Fibroblast of the aortic adventitia (primary cell): ENCODE data around the gene GPR82. TPM values are rescaled to one million over a fixed set of nuclear protein-coding genes. Genes with fewer than 3 reads are reported as not detected.
A peak's percentile ranks its signal among the peaks of the same experiment; 100 is the strongest.
"Not testable (repeated sequence)": the region's sequence is repeated elsewhere in the genome, so short reads cannot be mapped to it uniquely, and the experiment has no call there.

Experiments
- DNase-seq: peaks from one replicate; pipeline ENCODE4 v3.0.0-alpha.2; 2010; ENCODE audit warnings: low read depth
- H3K4me3 ChIP-seq: 2 replicates; pipeline ENCODE4 v1.5.1; 2011; ENCODE audit warnings: low read depth, mild to moderate bottlenecking, control low read depth, low read length, moderate library complexity
- CTCF ChIP-seq: IDR thresholded peaks from 2 replicates; pipeline ENCODE4 v1.5.1; 2011; ENCODE audit warnings: mild to moderate bottlenecking, low read length, control low read depth, inconsistent platforms; ENCODE audit not compliant: insufficient read depth
- total RNA-seq: library from RNA; depleted of rRNA; stranded (reverse); fragments of >200 nt; gene quantifications from 2 replicates; pipeline ENCODE4 v1.2.3, GENCODE V29; 2012; ENCODE audit warnings: low replicate concordance

Gene GPR82
- total RNA-seq, 1 donor = under 0.01 TPM

GRCh38 chrX:41718481-41719235 is 5.3 kb upstream of the GPR82 start:
- no peak for TF ChIP-seq CTCF
- peak; percentile 4 for DNase-seq

GRCh38 chrX:41719610-41720009 is 4.4 kb upstream of the GPR82 start:
- not testable (repeated sequence) for DNase-seq, H3K4me3 ChIP-seq

More at GRCh38 chrX:41718481-41719235, 5.3 kb upstream of the GPR82 start:
- no peak overlapping the region for H3K4me3 ChIP-seq

GRCh38 chrX:41720125-41720779 is 3.7 kb upstream of the GPR82 start:
- no peak for TF ChIP-seq CTCF
- no peak overlapping the region for H3K4me3 ChIP-seq
- DNase-seq = peak; percentile 8

GRCh38 chrX:41721590-41721989 is 2.4 kb upstream of the GPR82 start:
- DNase-seq = no peak
- H3K4me3 ChIP-seq = no peak overlapping the region
- TF ChIP-seq CTCF = no peak

- TF ChIP-seq CTCF = no peak
- no peak for DNase-seq
Measured at GRCh38 chrX:41722214-41722613, 1.8 kb upstream of the GPR82 start.

GRCh38 chrX:41722816-41723618 is 964 bp upstream of the GPR82 start:
- TF ChIP-seq CTCF = no peak

More at GRCh38 chrX:41722214-41722613, 1.8 kb upstream of the GPR82 start:
- H3K4me3 ChIP-seq = no peak overlapping the region

GRCh38 chrX:41728125-41728524 is 4.1 kb downstream of the GPR82 start:
- DNase-seq = no peak
- H3K4me3 ChIP-seq = no peak overlapping the region
- TF ChIP-seq CTCF = no peak

More at GRCh38 chrX:41722816-41723618, 964 bp upstream of the GPR82 start:
- H3K4me3 ChIP-seq = no peak overlapping the region
- DNase-seq = peak; percentile 57
